PFSK-1 (cell line): ENCODE measurements around the gene PRKAR2A.

ENCODE experiments used
- POLR2AphosphoS5 ChIP-seq: IDR thresholded peaks from 2 replicates; pipeline ENCODE4 v1.6.1; 2012; ENCODE audit warnings: low read depth, mild to moderate bottlenecking, control low read depth, low read length, moderate library complexity
- SIN3A ChIP-seq: IDR thresholded peaks from 2 replicates; pipeline ENCODE4 v1.6.1; 2012; ENCODE audit warnings: mild to moderate bottlenecking, low read length, moderate library complexity, borderline replicate concordance; ENCODE audit not compliant: insufficient read depth
- TAF1 ChIP-seq: IDR thresholded peaks from 2 replicates; pipeline ENCODE4 v1.6.1; 2012; ENCODE audit warnings: low read length, control low read depth, borderline replicate concordance; ENCODE audit not compliant: insufficient read depth

GRCh38 chr3:48858709-48859108 is 11.0 kb upstream of the PRKAR2A start:
- TF ChIP-seq SIN3A (no peak), POLR2AphosphoS5 (no peak), TAF1 (no peak)
